GM18867 (cell line): ENCODE measurements around the gene RGPD3.
"Not testable (repeated sequence)": the region's sequence is repeated elsewhere in the genome, so short reads cannot be mapped to it uniquely, and the experiment has no call there.

Experiments used
- ATAC-seq: cut with Tn5 transposase; IDR thresholded peaks from one replicate; pipeline ENCODE4 v1.9.1; 2021; ENCODE audit warnings: mild to moderate bottlenecking, moderate library complexity; ENCODE audit not compliant: unreplicated experiment

The RGPD3 gene

DNA sequence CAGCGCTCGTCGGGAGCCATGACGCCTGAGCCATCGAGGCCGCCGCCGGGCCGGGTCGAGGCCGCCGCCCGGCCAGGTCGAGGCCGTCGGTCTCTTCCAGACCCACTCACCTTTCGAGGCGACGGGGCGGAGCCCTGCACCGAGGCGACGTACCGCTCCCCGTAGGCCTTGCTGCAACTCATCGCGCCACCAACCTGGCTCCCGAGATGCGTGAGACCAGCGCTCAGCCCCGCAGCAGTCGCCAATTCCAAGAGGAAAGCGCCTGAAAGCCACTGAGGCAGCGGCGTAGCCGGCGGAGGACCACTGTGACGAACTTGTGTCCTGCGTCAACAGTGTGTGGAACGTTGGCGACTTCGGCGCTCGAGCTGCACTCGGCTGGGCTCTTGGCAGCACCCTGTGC, at the start of gene RGPD3:
Gene RGPD3, minus strand, starts transcription at position 307 of the 400 bp plus-strand sequence. Its CDS starts 125 bp downstream, at position 182.
- ATAC-seq: not testable (repeated sequence)

DNA sequence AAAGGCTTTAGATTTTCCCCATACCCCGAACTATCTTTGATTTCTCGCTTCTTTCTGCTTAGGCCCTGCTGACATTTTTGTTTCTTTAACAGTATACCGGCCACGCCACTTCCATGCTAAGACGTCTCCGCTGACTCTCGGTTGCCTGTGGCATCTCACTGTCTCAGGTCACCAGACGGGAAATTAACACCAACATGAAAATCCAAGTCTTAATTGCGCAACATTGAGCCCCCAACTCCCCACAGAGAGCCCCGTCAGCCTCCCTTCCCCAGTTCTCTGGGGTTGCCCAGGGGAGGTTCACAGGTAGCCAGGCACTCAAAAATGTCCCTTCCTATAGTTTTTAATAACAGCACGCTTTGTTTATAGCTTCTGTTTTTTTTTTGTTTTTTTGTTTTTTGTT, 49.1 kb upstream of the RGPD3 start:
- ATAC-seq: no peak

DNA sequence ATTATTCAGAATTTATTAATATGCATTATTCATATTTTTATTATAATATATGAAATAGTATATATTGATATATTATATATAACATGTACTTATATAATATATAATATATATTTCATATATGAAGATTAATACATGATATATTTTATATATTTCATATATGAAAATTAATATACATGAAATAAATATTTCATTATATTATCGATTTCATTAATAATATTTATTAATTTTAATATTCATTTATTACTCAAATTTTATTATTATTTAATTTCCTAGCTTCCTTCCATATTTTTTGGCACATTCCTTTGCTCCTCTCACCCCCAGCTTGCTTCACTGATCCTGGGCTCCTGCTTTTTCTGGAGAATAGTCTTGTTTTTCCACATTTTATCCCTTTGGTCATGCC, 48.7 kb upstream of the RGPD3 start:
- no peak for ATAC-seq

DNA sequence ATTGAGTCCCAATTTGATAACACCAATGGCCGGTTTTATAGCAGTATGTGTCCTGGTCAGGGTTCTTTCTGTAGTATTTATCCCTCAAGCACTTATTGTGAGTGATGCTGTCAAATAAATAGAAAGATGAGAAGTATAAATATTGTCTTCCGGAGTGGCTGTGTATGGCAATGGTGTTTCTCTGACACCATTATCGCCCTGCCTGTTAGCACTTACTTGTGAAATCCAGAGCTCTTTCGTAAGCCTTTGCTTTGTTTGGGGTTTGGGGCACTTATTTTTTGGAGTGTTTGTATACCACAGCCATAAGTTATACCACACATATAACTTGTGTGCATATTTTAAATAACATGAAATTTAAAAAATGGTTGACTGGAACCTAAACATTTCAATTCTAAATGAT, 48.2 kb upstream of the RGPD3 start:
- ATAC-seq: no peak

DNA sequence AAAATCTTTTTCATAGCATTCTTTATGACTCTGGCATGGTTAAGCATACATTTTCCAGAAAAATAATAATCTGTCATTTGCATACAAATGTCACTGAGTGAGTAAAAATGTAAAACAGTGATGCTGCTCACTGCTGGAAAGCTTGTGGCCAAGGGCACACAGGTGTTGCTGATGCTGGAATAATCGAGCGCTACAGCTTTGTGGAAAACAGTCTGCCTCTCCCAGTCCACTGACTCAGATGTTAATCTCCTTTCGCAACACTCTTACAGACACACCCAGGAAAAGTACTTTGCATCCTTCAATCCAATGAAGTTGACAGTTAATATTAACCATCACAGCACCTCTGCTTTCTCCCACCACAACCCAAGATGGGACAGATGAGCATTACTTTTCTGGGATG, 46.6 kb upstream of the RGPD3 start:
- ATAC-seq: not testable (repeated sequence)

DNA sequence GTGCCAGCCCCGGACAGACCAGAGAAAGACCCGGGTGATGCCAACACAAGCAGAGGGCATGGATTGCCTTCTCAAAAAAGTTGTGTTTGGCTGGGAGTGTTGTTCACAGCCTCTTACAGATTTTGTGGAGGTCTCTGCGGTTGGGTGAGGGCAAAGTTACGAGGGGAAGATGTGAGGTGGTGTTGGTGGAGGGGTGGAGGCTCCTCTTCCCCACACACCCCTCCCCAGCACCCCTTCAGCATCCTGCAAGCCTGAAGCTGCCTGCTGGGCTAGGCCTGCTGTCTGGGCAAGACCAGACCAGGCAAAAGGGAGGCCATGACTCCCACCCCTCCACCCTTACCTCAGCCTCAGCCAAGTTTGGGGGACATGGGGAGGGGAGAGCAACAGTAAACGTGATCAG, 45.2 kb upstream of the RGPD3 start:
- ATAC-seq: not testable (repeated sequence)

DNA sequence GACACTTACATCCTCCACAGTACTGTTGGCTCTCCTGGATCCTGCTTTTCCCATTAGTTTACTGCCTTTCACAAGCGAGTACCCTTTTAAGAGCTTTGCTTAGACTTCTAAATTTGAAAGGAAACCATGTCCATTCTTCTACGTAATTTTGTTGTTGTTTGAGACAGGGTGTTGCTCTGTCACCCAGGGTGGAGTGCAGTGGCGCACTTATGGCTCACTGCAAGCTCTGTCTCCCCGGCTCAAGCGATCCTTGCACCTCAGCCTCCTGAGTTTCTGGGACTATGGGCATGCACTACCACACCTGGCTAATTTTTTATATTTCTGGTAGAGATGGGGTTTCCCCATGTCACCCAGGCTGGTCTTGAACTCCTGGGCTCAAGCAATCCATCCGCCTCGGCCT, 43.7 kb upstream of the RGPD3 start:
- not testable (repeated sequence) for ATAC-seq

DNA sequence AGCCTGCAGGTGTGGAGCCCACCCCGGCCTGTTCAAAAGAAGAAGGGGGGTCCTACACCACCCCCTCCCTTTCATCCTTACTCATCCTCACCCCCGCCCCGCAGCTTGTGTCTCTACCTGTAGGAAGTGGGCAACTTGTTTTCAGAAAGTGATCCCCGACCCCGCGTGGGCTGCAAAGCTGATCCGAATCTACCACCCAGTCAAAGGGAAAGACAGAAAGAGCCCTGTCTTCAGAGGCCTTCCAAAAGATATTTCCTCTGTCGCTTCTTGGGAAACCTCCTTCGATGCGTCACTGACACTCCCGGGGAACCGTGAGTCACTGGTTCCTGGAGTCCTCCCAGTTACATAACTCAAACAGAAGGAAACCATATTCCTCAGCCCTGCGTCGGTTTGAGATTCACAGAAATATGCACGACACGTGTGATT, 43.3 kb upstream of the RGPD3 start:
- not testable (repeated sequence) for ATAC-seq

DNA sequence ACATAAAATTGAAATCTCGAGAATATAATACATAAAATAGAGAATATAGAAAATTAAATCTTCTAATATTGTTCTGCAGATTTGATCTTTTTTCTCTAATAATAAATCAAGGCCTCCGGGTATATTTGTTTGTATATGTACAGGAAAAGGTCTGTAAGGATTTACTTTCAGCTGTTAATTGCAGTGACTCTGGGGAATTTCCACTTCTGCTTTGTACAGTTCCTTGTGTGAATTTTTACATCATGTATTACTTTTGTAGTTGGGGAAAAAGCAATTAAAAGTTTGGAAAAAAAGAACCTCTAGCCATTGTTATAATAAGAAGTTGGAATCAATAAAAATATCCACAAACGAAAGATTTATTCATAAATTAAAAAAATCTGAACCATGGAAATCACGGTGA, 42.6 kb upstream of the RGPD3 start:
- not testable (repeated sequence) for ATAC-seq

DNA sequence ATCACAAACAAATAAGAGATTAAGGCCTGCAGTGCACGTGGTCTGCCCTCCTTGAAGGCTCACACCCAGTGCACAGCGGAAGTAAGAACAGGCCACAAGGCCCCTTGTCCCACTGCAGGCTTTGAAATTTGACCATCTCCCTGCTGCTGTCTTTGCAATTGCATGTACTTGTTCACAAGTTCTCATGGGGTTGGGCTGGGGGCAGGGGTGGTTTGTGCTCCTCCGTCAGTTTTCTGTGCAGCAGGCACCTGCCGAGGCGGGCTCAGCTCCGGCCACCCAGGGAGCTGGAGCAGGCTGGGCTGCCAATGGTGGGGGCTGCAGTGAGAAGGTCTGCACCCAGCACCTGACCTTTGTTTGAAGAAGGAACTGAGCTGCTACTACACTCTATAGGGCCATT, 41.2 kb upstream of the RGPD3 start:
- ATAC-seq: not testable (repeated sequence)

DNA sequence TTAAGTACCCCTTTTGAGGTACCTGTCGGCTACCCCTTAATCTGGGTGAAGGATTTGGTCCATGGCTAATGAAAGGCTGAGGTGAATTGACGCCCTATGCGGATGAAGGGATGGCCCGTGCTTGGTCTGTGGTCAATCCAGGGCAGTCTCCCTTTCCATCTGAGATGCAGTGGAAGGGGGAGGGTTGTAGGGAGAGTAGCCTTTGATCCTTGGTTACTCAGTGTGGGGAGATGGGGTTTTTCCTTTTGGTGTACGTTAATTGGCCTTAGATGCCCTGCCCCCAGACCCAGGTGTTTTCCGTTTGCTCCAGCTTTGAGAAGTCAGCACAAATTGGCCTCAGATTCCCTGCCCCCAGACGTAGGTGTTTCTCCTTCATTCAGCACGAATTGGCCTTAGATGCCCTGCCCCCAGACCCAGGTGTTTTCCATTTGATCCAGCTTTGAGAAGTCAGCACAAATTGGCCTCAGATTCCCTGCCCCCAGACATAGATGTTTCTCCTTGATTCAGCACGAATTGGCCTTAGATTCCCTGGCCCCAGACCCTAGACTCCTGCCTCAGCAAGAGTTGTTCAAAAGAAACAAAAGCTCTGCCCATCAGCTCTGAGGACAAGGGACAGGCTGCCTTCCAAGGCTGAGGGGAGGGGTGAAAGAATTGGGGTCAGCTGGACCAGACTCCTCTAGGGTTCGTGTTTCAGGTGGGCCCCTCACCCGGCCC, 40.6 kb upstream of the RGPD3 start:
- not testable (repeated sequence) for ATAC-seq

DNA sequence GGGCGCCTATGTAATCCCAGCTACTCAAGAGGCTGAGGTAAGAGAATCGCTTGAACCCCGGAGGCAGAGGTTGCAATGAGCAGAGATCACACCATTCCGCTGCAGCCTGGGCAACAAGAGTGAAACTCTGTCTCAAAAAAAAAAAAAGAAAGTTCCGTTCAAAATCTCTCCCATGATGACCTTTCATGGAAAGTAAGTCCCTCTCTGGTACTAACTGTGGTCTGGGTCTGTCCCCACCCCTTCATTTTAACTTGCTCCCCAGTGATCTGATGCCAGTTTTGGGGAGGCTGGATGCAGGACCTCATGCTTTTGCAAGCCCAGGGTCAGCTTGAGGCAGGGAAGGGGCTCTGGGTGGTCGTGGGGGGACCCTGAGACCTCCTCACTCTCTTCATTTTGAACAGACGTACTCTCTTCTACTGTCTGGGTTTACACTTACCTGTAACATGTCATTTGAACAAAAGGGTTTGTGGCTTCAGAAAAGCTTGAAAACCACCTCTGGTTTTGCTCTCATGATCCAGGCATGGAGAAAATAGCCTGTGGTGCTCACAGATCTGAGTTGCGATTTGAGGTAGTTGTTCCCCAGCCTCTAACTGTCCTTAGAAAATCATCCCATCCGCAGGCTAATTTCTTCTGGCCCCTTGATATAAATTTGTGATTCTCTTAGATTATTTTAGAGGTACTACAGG, 37.9 kb upstream of the RGPD3 start:
- ATAC-seq: not testable (repeated sequence)

DNA sequence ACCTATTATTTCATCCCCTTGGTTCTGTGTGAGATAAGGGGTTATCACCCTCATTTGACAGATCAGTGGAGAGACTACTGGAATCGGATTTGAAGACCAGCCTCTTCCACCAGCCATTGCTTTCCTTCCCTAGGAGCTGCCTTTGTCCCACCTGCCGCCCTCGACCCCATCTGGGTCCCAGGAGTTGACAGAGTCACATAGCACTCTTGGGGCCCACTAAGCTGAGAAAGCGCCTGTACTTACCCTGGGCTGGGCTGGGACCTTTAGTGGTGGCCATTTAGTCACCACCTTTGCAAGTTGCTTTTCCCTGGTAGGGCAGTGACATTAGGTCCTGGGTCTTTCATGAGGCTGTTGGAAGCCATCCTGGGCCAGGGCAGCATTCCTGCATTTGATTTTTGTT, 36.6 kb upstream of the RGPD3 start:
- ATAC-seq: not testable (repeated sequence)

DNA sequence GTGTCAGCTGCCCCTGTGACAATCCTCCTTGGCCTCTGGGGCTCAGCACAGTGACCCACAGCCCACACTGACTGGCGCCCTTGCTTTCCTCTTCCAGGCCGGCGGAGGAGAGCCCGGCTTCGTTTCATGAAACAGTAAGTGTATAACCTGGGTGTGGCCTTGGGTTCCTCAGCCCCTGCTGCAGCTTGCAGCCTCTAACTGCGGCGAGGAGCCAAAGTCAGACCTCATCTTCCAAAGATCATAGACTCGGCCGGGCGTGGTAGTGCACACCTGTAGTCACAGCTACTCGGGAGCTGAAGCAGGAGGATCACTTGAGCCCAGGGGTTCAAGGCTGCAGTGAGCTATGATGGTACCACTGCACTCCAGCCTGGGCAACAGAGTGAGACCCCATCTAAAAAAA, 36.0 kb upstream of the RGPD3 start:
- ATAC-seq: not testable (repeated sequence)

DNA sequence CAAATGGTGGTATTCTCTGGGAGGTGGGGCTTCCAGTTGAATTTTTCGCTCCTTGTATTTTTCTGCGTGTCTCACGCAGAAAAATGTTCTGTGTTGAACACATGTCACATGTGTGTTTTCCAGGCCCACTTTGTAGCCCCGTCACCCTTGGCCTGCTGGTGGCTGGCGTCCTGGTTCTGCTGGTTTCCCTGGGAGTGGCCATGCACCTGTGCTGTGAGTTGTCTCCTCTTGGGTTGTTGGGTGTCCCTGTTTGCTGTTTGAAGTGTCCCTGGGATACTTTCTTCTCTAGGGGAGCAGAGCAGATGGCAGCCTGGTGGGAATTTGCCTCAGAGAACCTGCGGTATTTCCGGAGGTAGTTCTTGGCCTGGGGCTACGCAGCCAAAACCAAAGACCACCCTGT, 34.1 kb upstream of the RGPD3 start:
- not testable (repeated sequence) for ATAC-seq

DNA sequence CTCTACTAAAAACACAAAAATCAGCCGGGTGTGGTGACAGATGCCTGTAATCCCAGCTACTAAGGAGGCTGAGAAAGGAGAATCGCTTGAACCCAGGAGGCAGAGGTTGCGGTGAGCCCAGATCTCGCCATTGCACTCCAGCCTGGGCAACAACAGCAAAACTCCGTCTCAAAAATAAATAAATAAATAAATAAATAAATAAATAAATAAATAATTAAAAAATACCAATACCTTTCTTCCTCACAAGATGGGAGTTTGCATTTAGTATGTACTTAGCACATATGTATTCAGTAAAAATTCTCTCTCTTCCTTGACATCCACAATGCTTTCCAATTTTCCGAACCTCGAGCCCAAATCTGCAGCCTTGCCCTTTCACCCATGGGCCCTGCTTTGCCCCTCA, 32.1 kb upstream of the RGPD3 start:
- not testable (repeated sequence) for ATAC-seq

DNA sequence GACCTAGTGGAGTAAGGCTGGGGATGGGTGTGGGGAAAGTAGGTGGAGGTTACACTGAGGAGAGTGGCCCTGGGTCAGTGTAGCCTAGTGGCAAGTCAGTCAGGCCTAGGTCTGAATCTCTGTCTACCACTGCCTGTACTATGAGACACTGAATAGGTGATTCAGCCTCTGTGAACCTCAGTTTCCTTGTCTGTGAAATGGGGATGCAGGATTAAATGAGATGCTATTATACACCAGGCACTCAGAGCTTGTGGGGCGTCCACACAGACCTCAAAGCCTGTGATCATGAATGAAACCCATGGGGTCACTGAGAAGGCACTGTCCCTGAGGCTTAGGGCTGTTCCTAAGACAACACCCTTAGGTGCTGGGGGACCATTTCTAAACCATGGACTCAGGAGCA, 30.3 kb upstream of the RGPD3 start:
- not testable (repeated sequence) for ATAC-seq

DNA sequence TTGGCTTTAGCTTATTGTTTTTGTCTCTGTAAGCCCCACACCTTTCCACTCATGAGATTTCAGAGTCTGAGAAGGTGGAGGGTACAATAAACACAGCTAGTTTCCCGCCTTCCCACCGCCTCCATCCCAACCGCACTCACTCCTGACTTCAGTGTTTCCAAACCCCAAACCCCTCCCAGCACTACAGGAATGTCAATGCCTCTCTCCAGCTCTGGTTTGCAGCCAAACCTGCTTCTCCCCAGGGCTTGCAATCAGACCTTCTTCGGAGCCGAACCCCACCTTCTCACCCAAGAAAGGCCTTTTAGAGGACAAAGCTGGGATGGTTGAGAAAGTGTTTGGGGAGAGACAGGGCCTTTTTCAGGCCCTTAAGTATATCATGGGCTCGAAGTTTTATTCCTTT, 24.7 kb upstream of the RGPD3 start:
- not testable (repeated sequence) for ATAC-seq

DNA sequence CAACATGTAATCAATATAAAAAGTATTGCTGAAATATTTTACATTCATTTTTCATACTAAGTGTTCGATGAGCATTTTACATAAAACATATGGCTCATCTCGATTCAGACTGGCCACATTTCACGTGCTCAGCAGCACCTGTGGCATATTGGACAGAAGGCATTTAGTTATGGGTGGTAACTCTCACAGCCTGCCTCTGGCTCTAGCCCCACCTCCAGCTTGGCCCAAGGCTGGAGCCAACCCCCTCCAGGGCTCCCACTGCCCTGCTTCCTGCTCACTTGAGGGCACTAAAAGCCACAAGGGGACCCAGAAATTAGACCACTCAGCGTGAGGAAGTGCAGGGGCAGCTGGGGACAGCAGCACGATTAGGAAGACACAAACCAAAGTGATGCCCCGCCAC, 24.2 kb upstream of the RGPD3 start:
- not testable (repeated sequence) for ATAC-seq

DNA sequence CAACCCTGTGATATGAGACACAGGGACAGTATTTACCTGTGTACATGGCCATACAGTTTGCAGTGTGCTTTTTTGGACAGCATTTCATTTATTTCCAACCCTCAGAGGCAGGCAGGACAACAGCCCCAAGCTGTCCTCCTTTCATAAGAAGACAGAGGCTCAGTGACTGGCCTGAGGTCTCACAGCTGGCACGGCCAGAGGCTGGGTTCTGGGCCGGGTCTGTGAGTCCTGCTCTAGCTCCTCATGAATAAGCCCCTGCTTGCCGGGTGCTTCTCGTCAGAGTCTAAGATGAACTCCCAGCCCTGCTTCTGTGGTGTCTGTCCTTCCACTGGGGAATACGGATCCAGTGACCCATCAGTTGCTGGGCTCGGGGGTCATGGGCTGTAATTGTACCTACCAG, 21.5 kb upstream of the RGPD3 start:
- not testable (repeated sequence) for ATAC-seq

DNA sequence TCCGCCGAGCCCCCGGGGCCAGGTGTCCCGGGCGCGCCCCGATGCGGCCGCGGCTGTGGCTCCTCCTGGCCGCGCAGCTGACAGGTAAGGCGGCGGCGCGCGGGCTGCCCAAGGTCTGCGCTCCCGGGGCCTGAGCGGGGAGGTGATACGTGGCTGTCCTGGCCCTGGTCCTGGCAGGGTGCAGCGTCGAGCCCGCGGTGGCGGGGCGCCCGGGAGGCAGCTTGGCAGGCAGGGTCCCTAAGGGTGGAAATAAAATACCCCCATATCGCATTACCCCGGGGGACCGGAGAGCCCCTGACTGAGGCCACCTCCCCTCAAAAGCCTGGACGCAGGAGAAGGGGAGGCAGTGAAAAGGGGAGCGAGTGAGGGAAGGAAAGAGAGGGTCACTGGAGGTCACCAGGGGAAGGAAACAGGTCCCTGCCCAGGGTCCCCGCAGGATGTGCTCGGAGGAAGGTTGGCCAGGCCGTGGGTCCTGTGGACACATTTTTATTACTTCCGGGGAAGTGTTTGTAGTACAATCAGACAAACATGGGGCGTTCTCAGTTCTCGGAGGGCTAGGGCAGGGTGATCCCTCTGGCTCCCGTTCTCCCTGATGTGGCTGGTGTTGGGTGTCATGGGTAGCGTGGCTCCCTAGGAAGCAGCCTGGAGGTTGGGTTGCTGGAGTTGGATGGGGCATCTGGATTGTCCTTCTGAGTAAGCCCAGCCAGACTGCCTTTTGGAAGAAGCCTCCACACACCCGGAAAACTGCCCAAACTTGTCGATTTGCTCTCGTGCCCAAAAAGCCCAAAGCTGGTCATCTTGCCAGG, 19.4 kb upstream of the RGPD3 start:
- ATAC-seq: not testable (repeated sequence)
